ENCODE results near the gene LRIG2. TPM values are rescaled to one million over a fixed set of nuclear protein-coding genes. Genes with fewer than 3 reads are reported as not detected.
A peak's percentile ranks its signal among the peaks of the same experiment; 100 is the strongest.
"Not testable (repeated sequence)": the region's sequence is repeated elsewhere in the genome, so short reads cannot be mapped to it uniquely, and the experiment has no call there.

The LRIG2 gene
- total and polyA plus RNA-seq, 2 donors (not counting 1 experiment from before 2014, with no cell fraction given), result 12.4 to 30.6 TPM

- ChIA-PET POLR2A (interaction anchor here (0.7 to 1.3 kb wide), 2 partner anchors 30 to 162 kb away, joined by 3 to 8 read pairs; partner anchors contain the start of gene LRIG2), CTCF (interaction anchor here (0.6 to 5.3 kb wide), 22 partner anchors 14 to 651 kb away, joined by 3 to 83 read pairs (median 4); partner anchors contain the start of genes LRIG2, PPM1J and SLC16A1)
- peaks cover 5 to 12% of the 10 kb centered on the region in 2 donors for H3K4me1 ChIP-seq (ENCODE audit: control insufficient read depth in 2 of 2, insufficient read depth in 2 of 2, low read length in 2 of 2)
- no peaks in the 10 kb centered on the region for H4K20me1 ChIP-seq (ENCODE audit: control insufficient read depth, insufficient read depth, low read length, poor library complexity, severe bottlenecking)
- no peaks in the 10 kb centered on the region for H3K79me2 ChIP-seq (ENCODE audit: control insufficient read depth, insufficient read depth, low read length)
- DNase-seq (peak; percentile 65), ATAC-seq (ENCODE audit: low read depth) (peak; percentile 73)
- H3K9me3 ChIP-seq (ENCODE audit: control extremely low read depth in 1 of 3, control insufficient read depth in 2 of 3, insufficient read depth in 1 of 3, low read length in 2 of 3), result no peaks in the 10 kb centered on the region
- no peak overlapping the region for H3K9ac ChIP-seq (ENCODE audit: low read length)
- Mint-ChIP-seq H3K4me3 (no peak overlapping the region), H3K4me1 (peaks cover 11% of the 10 kb centered on the region), H3K27me3 (peaks cover 3% of the 10 kb centered on the region), H3K27ac (no peak overlapping the region), H3K9me3 (ENCODE audit: insufficient read depth) (no peaks in the 10 kb centered on the region)
- H3K4me2 ChIP-seq (replicated peaks; ENCODE audit: low read depth, low read length, poor library complexity, severe bottlenecking), result no peak overlapping the region
- no peak overlapping the region for H2AFZ ChIP-seq (ENCODE audit: insufficient read depth, low read depth, low read length, poor library complexity, severe bottlenecking)
- 10% methylated on average over 7 of the region's 11 CpGs for WGBS (ENCODE audit: insufficient coverage)
- intact Hi-C loops (cut with micrococcal nuclease), result loop anchor here (1.0 kb wide), 3 partner anchors 86 to 326 kb away; partner anchors contain the start of gene SLC16A1
- TF ChIP-seq, protein P1, sequence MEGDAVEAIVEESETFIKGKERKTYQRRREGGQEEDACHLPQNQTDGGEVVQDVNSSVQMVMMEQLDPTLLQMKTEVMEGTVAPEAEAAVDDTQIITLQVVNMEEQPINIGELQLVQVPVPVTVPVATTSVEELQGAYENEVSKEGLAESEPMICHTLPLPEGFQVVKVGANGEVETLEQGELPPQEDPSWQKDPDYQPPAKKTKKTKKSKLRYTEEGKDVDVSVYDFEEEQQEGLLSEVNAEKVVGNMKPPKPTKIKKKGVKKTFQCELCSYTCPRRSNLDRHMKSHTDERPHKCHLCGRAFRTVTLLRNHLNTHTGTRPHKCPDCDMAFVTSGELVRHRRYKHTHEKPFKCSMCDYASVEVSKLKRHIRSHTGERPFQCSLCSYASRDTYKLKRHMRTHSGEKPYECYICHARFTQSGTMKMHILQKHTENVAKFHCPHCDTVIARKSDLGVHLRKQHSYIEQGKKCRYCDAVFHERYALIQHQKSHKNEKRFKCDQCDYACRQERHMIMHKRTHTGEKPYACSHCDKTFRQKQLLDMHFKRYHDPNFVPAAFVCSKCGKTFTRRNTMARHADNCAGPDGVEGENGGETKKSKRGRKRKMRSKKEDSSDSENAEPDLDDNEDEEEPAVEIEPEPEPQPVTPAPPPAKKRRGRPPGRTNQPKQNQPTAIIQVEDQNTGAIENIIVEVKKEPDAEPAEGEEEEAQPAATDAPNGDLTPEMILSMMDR (IDR thresholded peaks at IDR 0.05), result peak; percentile 32
- TF ChIP-seq EZH2 (IDR thresholded peaks at IDR 0.05; ENCODE audit: borderline replicate concordance, insufficient read depth, low read depth, low read length, poor library complexity, severe bottlenecking), result no peak
- no peak overlapping the region for H3K4me3 ChIP-seq (ENCODE audit: control extremely low read depth in 1 of 5, extremely low read depth in 1 of 5, insufficient read depth in 1 of 5, low read depth in 2 of 5, low read length in 4 of 5)
- H3K27me3 ChIP-seq (replicated peaks in 1 of 4; ENCODE audit: control extremely low read depth in 1 of 4, control insufficient read depth in 3 of 4, insufficient read depth in 4 of 4, low read length in 3 of 4), result peaks cover 0 to 3% (median 0%) of the 10 kb centered on the region in 4 experiments
- H3K27ac ChIP-seq (ENCODE audit: low read length in 2 of 2), result no peak overlapping the region
- no peaks in the 10 kb centered on the region for H3K36me3 ChIP-seq (replicated peaks in 1 of 2; ENCODE audit: control extremely low read depth in 1 of 2, control insufficient read depth in 1 of 2, extremely low read depth in 1 of 2, insufficient read depth in 2 of 2, low read length in 1 of 2)
Measured at GRCh38 chr1:113042285-113043143, 30.5 kb upstream of the LRIG2 start.

DNA sequence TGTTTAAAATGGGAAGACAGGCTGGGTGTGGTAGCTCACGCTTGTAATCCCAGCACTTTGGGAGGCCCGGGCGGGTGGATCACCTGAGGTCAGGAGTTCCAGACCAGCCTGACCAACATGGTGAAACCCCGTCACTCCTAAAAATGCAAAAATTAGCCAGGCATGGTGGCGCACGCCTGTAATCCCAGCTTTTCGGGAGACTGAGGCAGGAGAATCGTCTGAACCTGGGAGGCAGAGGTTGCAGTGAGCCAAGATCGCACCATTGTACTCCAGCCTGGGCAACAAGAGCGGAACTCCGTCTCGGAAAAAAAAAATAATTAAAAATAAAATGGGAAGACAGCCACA lies 29.9 kb upstream of the LRIG2 start:
- ATAC-seq (ENCODE audit: low read depth); H3K4me3 Mint-ChIP-seq; H3K79me2 ChIP-seq (ENCODE audit: control insufficient read depth, insufficient read depth, low read length); H3K27me3 Mint-ChIP-seq; H3K4me2 ChIP-seq (replicated peaks; ENCODE audit: low read depth, low read length, poor library complexity, severe bottlenecking); H3K27ac ChIP-seq (ENCODE audit: low read length in 2 of 2); H4K20me1 ChIP-seq (ENCODE audit: control insufficient read depth, insufficient read depth, low read length, poor library complexity, severe bottlenecking); H3K9me3 Mint-ChIP-seq (ENCODE audit: insufficient read depth); intact Hi-C loops (cut with micrococcal nuclease); H3K27me3 ChIP-seq (replicated peaks in 1 of 4; ENCODE audit: control extremely low read depth in 1 of 4, control insufficient read depth in 3 of 4, insufficient read depth in 4 of 4, low read length in 3 of 4); H3K36me3 ChIP-seq (replicated peaks in 1 of 2; ENCODE audit: control extremely low read depth in 1 of 2, control insufficient read depth in 1 of 2, extremely low read depth in 1 of 2, insufficient read depth in 2 of 2, low read length in 1 of 2); H3K9me3 ChIP-seq (ENCODE audit: control extremely low read depth in 1 of 3, control insufficient read depth in 2 of 3, insufficient read depth in 1 of 3, low read length in 2 of 3); H2AFZ ChIP-seq (ENCODE audit: insufficient read depth, low read depth, low read length, poor library complexity, severe bottlenecking); H3K9ac ChIP-seq (ENCODE audit: low read length); H3K27ac Mint-ChIP-seq; H3K4me3 ChIP-seq (ENCODE audit: control extremely low read depth in 1 of 5, extremely low read depth in 1 of 5, insufficient read depth in 1 of 5, low read depth in 2 of 5, low read length in 4 of 5); DNase-seq: not testable (repeated sequence)
- CTCF ChIA-PET, result interaction anchor here (0.6 to 5.3 kb wide), 14 partner anchors 30 to 327 kb away, joined by 3 to 83 read pairs (median 5); partner anchors contain the start of genes LRIG2, PPM1J and SLC16A1
- H3K4me1 ChIP-seq (ENCODE audit: control insufficient read depth in 2 of 2, insufficient read depth in 2 of 2, low read length in 2 of 2), result peaks cover 5 to 12% of the 10 kb centered on the region in 2 donors
- POLR2A ChIA-PET, result interaction anchor here (1.3 kb wide), 1 partner anchor 29 kb away, joined by 3 read pairs; the partner anchor contains the start of gene LRIG2
- H3K4me1 Mint-ChIP-seq, result peaks cover 11% of the 10 kb centered on the region
- 61% methylated on average over 8 of the region's 12 CpGs for WGBS (ENCODE audit: insufficient coverage)

Measured in B cell (primary cell).